ENCODE measurements around the gene TBC1D30.

TBC1D30 gene

DNA sequence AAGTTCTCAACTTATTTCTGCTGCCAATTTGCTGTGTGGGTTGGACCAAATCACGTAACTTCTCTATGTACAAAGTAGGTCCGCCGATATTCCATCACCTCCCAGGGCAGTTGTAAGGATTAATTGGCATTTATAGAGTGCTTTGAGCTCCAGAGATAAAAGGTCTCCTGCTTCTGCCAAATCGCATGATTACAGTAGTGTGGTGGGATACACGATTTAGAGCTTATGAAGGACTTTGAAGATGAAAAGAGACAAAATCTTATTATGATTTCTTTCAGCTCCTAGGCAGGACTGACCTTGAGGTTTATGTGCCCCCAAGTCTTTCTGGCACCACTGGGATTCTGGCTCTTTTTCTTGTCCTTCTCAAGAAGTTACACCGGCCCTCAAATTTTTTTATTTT is 84.7 kb downstream of the TBC1D30 start:
- Histone ChIP-seq H3K27me3 (ENCODE audit: low read length) (no peaks in the 10 kb centered on the region), H2AFZ (ENCODE audit: low read depth, low read length, severe bottlenecking) (no peak overlapping the region), H3K4me2 (ENCODE audit: low read depth, low read length, poor library complexity, severe bottlenecking) (no peak overlapping the region), H3K79me2 (ENCODE audit: insufficient read depth, low read length) (no peaks in the 10 kb centered on the region), H3F3A (ENCODE audit: insufficient read depth) (no peaks in the 10 kb centered on the region), H3K9me3 (ENCODE audit: insufficient read depth, low read length) (no peaks in the 10 kb centered on the region), H3K36me3 (ENCODE audit: low read length) (no peaks in the 10 kb centered on the region), H3K9ac (ENCODE audit: low read length) (no peak overlapping the region), H3K4me3 (ENCODE audit: insufficient read depth, low read length, poor library complexity, severe bottlenecking) (no peak overlapping the region), H3K9me2 (replicated peaks; ENCODE audit: insufficient read depth, low read length) (no peaks in the 10 kb centered on the region), H3K27ac (ENCODE audit: low read depth, low read length) (no peak overlapping the region), H4K20me1 (ENCODE audit: low read depth, low read length) (no peaks in the 10 kb centered on the region)
- TF ChIP-seq EZH2phosphoT487 (conservative IDR thresholded peaks at IDR 0.05; ENCODE audit: low read length), result no peak
- TF ChIP-seq, protein P1, sequence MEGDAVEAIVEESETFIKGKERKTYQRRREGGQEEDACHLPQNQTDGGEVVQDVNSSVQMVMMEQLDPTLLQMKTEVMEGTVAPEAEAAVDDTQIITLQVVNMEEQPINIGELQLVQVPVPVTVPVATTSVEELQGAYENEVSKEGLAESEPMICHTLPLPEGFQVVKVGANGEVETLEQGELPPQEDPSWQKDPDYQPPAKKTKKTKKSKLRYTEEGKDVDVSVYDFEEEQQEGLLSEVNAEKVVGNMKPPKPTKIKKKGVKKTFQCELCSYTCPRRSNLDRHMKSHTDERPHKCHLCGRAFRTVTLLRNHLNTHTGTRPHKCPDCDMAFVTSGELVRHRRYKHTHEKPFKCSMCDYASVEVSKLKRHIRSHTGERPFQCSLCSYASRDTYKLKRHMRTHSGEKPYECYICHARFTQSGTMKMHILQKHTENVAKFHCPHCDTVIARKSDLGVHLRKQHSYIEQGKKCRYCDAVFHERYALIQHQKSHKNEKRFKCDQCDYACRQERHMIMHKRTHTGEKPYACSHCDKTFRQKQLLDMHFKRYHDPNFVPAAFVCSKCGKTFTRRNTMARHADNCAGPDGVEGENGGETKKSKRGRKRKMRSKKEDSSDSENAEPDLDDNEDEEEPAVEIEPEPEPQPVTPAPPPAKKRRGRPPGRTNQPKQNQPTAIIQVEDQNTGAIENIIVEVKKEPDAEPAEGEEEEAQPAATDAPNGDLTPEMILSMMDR (IDR thresholded peaks at IDR 0.05; ENCODE audit: insufficient read depth, low read length, poor library complexity, severe bottlenecking), result no peak

DNA sequence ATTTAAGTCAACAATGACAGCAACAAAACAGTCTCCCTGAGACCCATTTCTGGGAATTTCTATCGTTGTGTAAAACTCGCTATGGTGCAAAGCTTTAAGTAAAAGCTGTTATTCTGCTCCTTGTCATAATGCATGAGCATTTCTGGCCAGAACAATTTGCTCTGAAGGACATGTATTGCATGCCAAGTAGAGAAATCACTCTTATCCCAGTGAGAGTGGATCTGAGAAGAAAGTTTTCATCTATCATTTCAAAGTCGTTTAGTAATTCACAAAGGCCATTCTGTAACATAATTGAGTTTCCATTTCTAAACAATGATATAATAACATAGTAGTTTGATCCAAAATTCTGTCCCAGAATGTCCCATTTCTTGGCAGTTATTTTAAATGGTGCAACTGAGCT is 86.6 kb downstream of the TBC1D30 start:
- Histone ChIP-seq H2AFZ (ENCODE audit: low read depth, low read length, severe bottlenecking) (no peak overlapping the region), H3K9me2 (replicated peaks; ENCODE audit: insufficient read depth, low read length) (no peaks in the 10 kb centered on the region), H3F3A (ENCODE audit: insufficient read depth) (no peaks in the 10 kb centered on the region), H3K27me3 (ENCODE audit: low read length) (no peaks in the 10 kb centered on the region), H3K79me2 (ENCODE audit: insufficient read depth, low read length) (no peaks in the 10 kb centered on the region), H3K9ac (ENCODE audit: low read length) (no peak overlapping the region), H3K4me3 (ENCODE audit: insufficient read depth, low read length, poor library complexity, severe bottlenecking) (no peak overlapping the region), H3K9me3 (ENCODE audit: insufficient read depth, low read length) (no peaks in the 10 kb centered on the region), H3K4me2 (ENCODE audit: low read depth, low read length, poor library complexity, severe bottlenecking) (no peak overlapping the region), H4K20me1 (ENCODE audit: low read depth, low read length) (no peaks in the 10 kb centered on the region), H3K36me3 (ENCODE audit: low read length) (no peaks in the 10 kb centered on the region), H3K27ac (ENCODE audit: low read depth, low read length) (no peak overlapping the region)
- TF ChIP-seq, protein P1 (IDR thresholded peaks at IDR 0.05; ENCODE audit: insufficient read depth, low read length, poor library complexity, severe bottlenecking), result no peak
- no peak for TF ChIP-seq EZH2phosphoT487 (conservative IDR thresholded peaks at IDR 0.05; ENCODE audit: low read length)

- no peak overlapping the region for H3K27ac ChIP-seq (ENCODE audit: low read depth, low read length)
- TF ChIP-seq, protein P1 (IDR thresholded peaks at IDR 0.05; ENCODE audit: insufficient read depth, low read length, poor library complexity, severe bottlenecking), result no peak
- TF ChIP-seq EZH2phosphoT487 (conservative IDR thresholded peaks at IDR 0.05; ENCODE audit: low read length), result no peak
- no peak overlapping the region for H3K4me3 ChIP-seq (ENCODE audit: insufficient read depth, low read length, poor library complexity, severe bottlenecking)
- H3K9ac ChIP-seq (ENCODE audit: low read length), result no peak overlapping the region
- no peaks in the 10 kb centered on the region for H3K79me2 ChIP-seq (ENCODE audit: insufficient read depth, low read length)
- no peak overlapping the region for H3K4me2 ChIP-seq (ENCODE audit: low read depth, low read length, poor library complexity, severe bottlenecking)
- no peaks in the 10 kb centered on the region for H3K27me3 ChIP-seq (ENCODE audit: low read length)
- H2AFZ ChIP-seq (ENCODE audit: low read depth, low read length, severe bottlenecking), result no peak overlapping the region
- no peaks in the 10 kb centered on the region for H3K9me3 ChIP-seq (ENCODE audit: insufficient read depth, low read length)
- H4K20me1 ChIP-seq (ENCODE audit: low read depth, low read length), result no peaks in the 10 kb centered on the region
- H3K9me2 ChIP-seq (replicated peaks; ENCODE audit: insufficient read depth, low read length), result no peaks in the 10 kb centered on the region
- H3K36me3 ChIP-seq (ENCODE audit: low read length), result no peaks in the 10 kb centered on the region
- no peaks in the 10 kb centered on the region for H3F3A ChIP-seq (ENCODE audit: insufficient read depth)
Observed at GRCh38 chr12:64911912-64912311, 87.5 kb downstream of the TBC1D30 start.

Measured in SU-DHL-6 (cell line).